HepG2 (cell line): ENCODE data around the gene ARHGAP9. TPM values are rescaled to one million over a fixed set of nuclear protein-coding genes. Genes with fewer than 3 reads are reported as not detected.

Experiments used
- ELF1 ChIP-seq: sonication (generic); formaldehyde crosslinking; IDR thresholded peaks from 2 replicates; pipeline ENCODE4 v1.4.0; 2020; ENCODE audit warnings: missing genetic modification reagents
- IKZF4 ChIP-seq: sonication (generic); formaldehyde crosslinking; IDR thresholded peaks from 2 replicates; pipeline ENCODE4 v1.5.1; 2020; ENCODE audit warnings: borderline replicate concordance, mild to moderate bottlenecking, low read depth, missing genetic modification reagents; ENCODE audit errors: not compliant biosample characterization
- NCOA1 ChIP-seq: sonication (generic); formaldehyde crosslinking; IDR thresholded peaks from 2 replicates; pipeline ENCODE4 v1.9.0; 2021; ENCODE audit warnings: missing genetic modification reagents
- SAP130 ChIP-seq: IDR thresholded peaks from 2 replicates; pipeline ENCODE4 v1.6.1; 2016; ENCODE audit warnings: low read depth
- TAF15 ChIP-seq: fragments of 200-400 bp; formaldehyde crosslinking; IDR thresholded peaks from one replicate; pipeline ENCODE4 v1.6.1; 2018; ENCODE audit warnings: mild to moderate bottlenecking, low read depth, low read length; ENCODE audit not compliant: poor library complexity, severe bottlenecking
- TMF1 ChIP-seq: sonication (generic); formaldehyde crosslinking; IDR thresholded peaks from 2 replicates; pipeline ENCODE4 v1.8.1; 2022; ENCODE audit warnings: low read depth, missing genetic modification reagents
- ZNF430 ChIP-seq: sonication (generic); formaldehyde crosslinking; IDR thresholded peaks from 2 replicates; pipeline ENCODE4 v1.9.0; 2021; ENCODE audit warnings: mild to moderate bottlenecking, missing genetic modification reagents
- ZNF770 ChIP-seq: sonication (generic); formaldehyde crosslinking; IDR thresholded peaks from 2 replicates; pipeline ENCODE4 v1.5.0; 2020; ENCODE audit warnings: mild to moderate bottlenecking, missing genetic modification reagents
- polyA plus RNA-seq, 8 experiments: library from polyadenylated mRNA; depleted of rRNA in 3 of 8; stranded (reverse) in 7 of 8; unstranded in 1 of 8; fragments of >200 nt; fragmentation: Illumina TruSeq in 4 of 8; extraction: Trizol in 4 of 8; gene quantifications; 2 replicates each; pipeline versions ENCODE4 v1.2.1 to v1.2.3, GENCODE V29; 2011 to 2016; ENCODE audit warnings: low read depth in 4 of 8, missing spikeins in 1 of 8, mixed read lengths in 1 of 8; ENCODE audit not compliant: insufficient read depth in 1 of 8
- total RNA-seq, 5 experiments: library from RNA; depleted of rRNA; stranded (reverse); fragments of >200 nt; fragmentation: Illumina TruSeq; extraction: Trizol; gene quantifications; 2 replicates each; pipeline ENCODE4 v1.2.3, GENCODE V29; 2016; ENCODE audit warnings: low read depth in 1 of 5
- TF ChIP-seq, protein P1 (sequence below): sonication (generic); formaldehyde crosslinking; IDR thresholded peaks from 2 replicates; pipeline ENCODE4 v1.5.1; 2020; ENCODE audit warnings: missing genetic modification reagents, mild to moderate bottlenecking, borderline replicate concordance
- TF ChIP-seq, protein P2 (sequence below): sonication (generic); formaldehyde crosslinking; IDR thresholded peaks from 2 replicates; pipeline ENCODE4 v1.8.0; 2022; ENCODE audit warnings: mild to moderate bottlenecking, missing genetic modification reagents; ENCODE audit not compliant: insufficient replicate concordance

The ARHGAP9 gene
- total and polyA plus RNA-seq, 2 of the 13 experiments (the other 11 are each of a cell fraction or from before 2014, with no cell fraction given): 0.18 to 1.2 TPM

DNA sequence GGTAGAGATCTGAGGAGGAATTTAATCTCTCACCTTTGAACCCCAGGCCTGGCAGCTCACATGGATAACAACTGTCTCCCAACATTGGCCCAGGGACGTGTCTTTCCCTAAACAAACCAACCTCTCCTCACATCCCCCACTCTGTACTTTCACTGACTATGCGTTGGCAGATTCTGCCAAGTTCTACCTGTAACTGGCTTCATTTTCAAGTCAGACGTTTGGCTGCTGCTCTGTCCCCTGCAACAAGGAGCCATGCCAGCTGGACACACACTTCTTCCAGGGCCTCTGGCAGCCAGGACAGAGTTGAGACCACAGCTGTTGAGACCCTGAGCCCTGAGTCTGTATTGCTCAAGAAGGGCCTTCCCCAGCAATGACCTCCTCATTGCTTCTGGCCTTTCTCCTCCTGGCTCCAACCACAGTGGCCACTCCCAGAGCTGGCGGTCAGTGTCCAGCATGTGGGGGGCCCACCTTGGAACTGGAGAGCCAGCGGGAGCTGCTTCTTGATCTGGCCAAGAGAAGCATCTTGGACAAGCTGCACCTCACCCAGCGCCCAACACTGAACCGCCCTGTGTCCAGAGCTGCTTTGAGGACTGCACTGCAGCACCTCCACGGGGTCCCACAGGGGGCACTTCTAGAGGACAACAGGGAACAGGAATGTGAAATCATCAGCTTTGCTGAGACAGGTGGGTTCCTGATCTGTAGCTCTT is 45.0 kb downstream of the ARHGAP9 start, which contains the start of gene INHBC (continued):
- TF ChIP-seq, protein P1, sequence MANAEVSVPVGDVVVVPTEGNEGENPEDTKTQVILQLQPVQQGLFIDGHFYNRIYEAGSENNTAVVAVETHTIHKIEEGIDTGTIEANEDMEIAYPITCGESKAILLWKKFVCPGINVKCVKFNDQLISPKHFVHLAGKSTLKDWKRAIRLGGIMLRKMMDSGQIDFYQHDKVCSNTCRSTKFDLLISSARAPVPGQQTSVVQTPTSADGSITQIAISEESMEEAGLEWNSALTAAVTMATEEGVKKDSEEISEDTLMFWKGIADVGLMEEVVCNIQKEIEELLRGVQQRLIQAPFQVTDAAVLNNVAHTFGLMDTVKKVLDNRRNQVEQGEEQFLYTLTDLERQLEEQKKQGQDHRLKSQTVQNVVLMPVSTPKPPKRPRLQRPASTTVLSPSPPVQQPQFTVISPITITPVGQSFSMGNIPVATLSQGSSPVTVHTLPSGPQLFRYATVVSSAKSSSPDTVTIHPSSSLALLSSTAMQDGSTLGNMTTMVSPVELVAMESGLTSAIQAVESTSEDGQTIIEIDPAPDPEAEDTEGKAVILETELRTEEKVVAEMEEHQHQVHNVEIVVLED (CRISPR knock-in tag): peak; percentile 55; the same call in 1 of the 2 replicates
- TF ChIP-seq TAF15 (no peak), IKZF4 (CRISPR knock-in tag) (peak; percentile 27), ELF1 (no peak), SAP130 (CRISPR knock-in tag) (peak; percentile 38), NCOA1 (CRISPR knock-in tag) (no peak), TMF1 (CRISPR knock-in tag) (peak; percentile 64; the same call in 1 of the 2 replicates), ZNF770 (CRISPR knock-in tag) (no peak), ZNF430 (CRISPR knock-in tag) (no peak)
- TF ChIP-seq, protein P2, sequence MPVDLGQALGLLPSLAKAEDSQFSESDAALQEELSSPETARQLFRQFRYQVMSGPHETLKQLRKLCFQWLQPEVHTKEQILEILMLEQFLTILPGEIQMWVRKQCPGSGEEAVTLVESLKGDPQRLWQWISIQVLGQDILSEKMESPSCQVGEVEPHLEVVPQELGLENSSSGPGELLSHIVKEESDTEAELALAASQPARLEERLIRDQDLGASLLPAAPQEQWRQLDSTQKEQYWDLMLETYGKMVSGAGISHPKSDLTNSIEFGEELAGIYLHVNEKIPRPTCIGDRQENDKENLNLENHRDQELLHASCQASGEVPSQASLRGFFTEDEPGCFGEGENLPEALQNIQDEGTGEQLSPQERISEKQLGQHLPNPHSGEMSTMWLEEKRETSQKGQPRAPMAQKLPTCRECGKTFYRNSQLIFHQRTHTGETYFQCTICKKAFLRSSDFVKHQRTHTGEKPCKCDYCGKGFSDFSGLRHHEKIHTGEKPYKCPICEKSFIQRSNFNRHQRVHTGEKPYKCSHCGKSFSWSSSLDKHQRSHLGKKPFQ (CRISPR knock-in tag): peak; percentile 62
